GM21515 (cell line): Measurements from ENCODE around the gene TGFA.

Experiments used
- ATAC-seq: cut with Tn5 transposase; IDR thresholded peaks from one replicate; pipeline ENCODE4 v1.9.1; 2021; ENCODE audit not compliant: unreplicated experiment

The TGFA gene

GRCh38 chr2:70553334-70553583, 367 bp downstream of the TGFA start:
- ATAC-seq = no peak

- ATAC-seq = no peak
Observed at GRCh38 chr2:70552501-70553333, 909 bp downstream of the TGFA start.

- no peak for ATAC-seq
Observed at GRCh38 chr2:70551167-70551566, 2.5 kb downstream of the TGFA start.

GRCh38 chr2:70549962-70550361, 3.7 kb downstream of the TGFA start:
- ATAC-seq = no peak

- no peak for ATAC-seq
Observed at GRCh38 chr2:70549064-70549710, 4.4 kb downstream of the TGFA start.

GRCh38 chr2:70548233-70548632, 5.4 kb downstream of the TGFA start:
- no peak for ATAC-seq

- ATAC-seq = no peak
Observed at GRCh38 chr2:70546885-70547284, 6.7 kb downstream of the TGFA start.

GRCh38 chr2:70546376-70546775, 7.2 kb downstream of the TGFA start:
- no peak for ATAC-seq

GRCh38 chr2:70541481-70542020, 12.1 kb downstream of the TGFA start:
- ATAC-seq = no peak

- no peak for ATAC-seq
Observed at GRCh38 chr2:70537840-70538239, 15.8 kb downstream of the TGFA start.

GRCh38 chr2:70536517-70537055, 17.0 kb downstream of the TGFA start:
- no peak for ATAC-seq

GRCh38 chr2:70535573-70535972, 18.1 kb downstream of the TGFA start:
- ATAC-seq = no peak

GRCh38 chr2:70534183-70534836, 19.3 kb downstream of the TGFA start:
- no peak for ATAC-seq

- no peak for ATAC-seq
Observed at GRCh38 chr2:70532244-70532935, 21.2 kb downstream of the TGFA start.

- no peak for ATAC-seq
Observed at GRCh38 chr2:70531419-70532086, 22.1 kb downstream of the TGFA start.

- no peak for ATAC-seq
Observed at GRCh38 chr2:70529610-70530009, 24.0 kb downstream of the TGFA start.

- ATAC-seq = no peak
Observed at GRCh38 chr2:70528929-70529328, 24.7 kb downstream of the TGFA start.

GRCh38 chr2:70528276-70528675, 25.4 kb downstream of the TGFA start:
- no peak for ATAC-seq

- ATAC-seq = no peak
Observed at GRCh38 chr2:70527447-70528080, 26.1 kb downstream of the TGFA start.

GRCh38 chr2:70526126-70526525, 27.5 kb downstream of the TGFA start:
- no peak for ATAC-seq
